Fibroblast of peridontal ligament (primary cell): Measurements from ENCODE around the gene SETD1A.

Source experiments
- DNase-seq: peaks from one replicate; pipeline ENCODE4 v3.0.0-alpha.2; 2010; ENCODE audit errors: extremely low read depth

Gene SETD1A

DNA sequence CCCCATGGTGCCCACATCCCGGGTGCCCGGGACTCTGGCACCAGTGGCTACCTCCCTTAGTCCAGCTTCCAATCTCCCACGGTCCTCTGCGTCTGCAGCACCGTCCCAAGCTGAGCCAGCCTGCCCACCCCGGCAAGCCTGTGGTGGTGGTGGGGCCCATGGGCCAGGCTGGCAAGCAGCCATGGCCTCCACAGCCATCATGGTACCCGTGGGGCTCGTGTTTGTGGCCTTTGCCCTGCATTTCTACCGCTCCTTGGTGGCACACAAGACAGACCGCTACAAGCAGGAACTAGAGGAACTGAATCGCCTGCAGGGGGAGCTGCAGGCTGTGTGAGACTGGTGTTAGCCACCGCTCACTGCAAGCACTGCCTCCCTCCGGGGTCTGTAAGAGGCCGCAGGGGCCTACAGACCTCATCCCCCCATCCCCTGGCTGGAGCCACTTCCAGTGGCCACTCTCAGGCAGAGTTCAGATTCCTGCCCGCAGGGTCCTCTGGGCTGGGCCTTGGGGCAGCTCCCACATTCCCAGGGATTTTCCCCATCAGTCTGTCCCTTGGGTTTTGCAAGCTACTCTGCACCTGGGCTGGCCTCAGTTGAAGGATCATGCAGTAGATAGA lies 3.9 kb upstream of the SETD1A start:
- DNase-seq: peak; percentile 60

DNA sequence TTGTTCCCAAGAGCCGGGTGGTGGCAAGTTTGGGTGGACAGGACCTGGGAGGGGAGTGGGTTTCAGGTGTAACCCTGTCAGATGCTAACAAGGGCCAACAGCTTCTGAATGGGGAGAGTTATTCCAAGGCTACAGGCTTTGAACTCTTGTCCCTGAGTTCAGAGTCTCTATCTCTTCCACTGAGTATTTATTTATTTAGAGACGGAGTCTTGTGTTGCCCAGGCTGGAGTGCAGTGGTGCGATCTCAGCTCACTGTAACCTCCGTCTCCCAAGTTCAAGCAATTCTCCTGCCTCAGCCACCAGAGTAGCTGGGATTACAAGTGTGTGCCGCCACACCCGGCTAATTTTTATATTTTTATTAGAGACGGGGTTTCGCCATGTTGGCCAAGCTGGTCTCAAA lies 2.6 kb upstream of the SETD1A start:
- DNase-seq: no peak

DNA sequence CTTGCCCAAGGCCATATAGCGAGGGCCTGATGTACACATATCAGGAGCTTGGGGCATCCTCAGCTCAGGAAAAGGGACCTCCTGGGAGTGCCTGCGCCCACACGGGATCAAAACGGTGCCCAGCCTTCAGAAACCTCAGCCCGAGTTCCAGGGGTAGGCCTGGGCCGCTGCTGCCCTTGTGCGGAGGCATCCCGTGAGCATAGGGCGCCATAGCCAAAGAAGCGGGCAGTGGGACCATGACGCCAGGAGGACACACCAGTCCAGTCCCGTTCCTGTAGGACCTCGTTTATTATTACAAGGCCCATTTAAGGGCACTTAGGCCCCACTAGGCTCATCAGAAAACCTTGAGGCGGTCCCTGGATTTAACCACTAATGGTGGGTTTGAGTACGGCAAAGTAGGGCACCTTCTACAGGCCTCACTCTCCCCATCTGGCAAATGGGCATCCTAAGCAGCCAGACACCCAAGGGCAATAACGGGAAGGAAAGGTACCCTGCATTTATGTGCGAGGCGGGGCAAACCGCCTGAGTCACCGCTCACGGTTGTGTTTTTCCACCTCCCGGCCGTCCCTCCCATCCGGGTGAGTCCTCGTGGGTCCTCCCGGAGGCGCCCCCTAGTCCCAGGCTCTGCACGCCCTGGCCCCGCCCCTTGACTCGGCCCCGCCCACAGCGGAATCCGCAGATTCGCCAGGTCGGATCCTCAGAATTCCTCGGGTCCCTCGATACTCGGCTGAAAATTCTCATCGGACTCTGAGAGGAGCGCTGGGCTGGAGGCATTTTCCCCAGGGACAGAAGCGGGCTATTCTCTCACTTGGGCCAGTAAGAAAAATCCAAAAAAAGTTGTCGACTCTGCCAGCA lies 726 bp upstream of the SETD1A start:
- peak; percentile 80 for DNase-seq

DNA sequence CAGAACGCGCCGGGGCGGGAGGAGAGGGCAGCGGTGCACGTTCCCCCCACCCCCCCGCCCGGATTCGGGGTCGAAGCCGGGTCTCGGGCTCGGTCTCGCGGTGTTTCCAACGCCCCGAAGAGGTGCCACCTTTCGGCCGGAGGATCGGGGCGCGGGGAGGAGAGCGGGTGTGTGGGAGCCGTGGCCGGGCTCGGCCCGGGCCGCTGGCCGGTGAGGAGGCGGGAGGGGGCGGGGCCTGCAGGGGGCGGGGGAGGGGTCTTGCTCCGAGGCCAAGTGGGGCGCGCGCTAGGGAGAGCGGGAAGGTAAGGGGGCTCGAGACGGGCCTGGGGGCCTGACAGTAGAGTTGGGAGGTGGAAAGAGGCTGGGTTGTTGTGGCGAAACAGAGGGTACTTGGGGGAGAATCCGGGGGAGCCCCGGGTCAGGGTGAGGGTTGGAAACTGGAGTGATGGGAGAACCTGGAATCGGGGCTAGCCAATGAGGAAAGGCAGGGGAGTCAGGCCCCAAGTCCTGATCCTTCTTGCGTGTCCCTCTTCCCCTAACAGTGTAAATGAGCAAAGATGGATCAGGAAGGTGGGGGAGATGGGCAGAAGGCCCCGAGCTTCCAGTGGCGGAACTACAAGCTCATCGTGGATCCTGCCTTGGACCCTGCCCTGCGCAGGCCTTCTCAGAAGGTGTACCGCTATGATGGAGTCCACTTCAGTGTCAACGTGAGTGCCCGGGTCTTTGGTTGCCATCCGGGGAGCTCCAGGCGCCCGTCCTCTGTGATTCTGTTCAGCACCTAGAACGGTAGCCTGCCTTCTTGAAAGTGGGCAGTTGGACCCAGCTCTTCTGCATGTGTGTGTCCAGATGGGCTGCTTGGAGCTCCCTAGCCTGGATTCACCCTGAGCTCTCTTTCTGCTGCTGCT lies 873 bp downstream of the SETD1A start:
- peak; percentile 48 for DNase-seq

DNA sequence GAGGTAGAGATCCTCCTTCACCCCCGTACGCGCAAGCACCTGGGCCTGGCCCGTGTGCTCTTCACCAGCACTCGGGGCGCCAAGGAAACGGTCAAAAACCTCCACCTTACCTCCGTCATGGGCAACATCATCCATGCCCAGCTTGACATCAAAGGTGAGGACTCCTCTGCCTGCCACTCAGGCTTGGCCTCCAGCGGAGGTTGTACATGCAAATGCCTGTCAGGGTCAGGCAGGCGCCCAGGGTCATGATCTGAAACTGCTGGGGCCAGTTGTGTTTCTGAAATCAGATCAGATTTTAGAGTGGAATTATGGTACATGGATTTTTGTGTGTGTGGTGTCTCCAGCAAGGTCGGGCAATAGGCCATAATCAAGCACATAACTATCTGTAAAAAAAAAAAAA lies 3.8 kb downstream of the SETD1A start:
- DNase-seq: no peak

DNA sequence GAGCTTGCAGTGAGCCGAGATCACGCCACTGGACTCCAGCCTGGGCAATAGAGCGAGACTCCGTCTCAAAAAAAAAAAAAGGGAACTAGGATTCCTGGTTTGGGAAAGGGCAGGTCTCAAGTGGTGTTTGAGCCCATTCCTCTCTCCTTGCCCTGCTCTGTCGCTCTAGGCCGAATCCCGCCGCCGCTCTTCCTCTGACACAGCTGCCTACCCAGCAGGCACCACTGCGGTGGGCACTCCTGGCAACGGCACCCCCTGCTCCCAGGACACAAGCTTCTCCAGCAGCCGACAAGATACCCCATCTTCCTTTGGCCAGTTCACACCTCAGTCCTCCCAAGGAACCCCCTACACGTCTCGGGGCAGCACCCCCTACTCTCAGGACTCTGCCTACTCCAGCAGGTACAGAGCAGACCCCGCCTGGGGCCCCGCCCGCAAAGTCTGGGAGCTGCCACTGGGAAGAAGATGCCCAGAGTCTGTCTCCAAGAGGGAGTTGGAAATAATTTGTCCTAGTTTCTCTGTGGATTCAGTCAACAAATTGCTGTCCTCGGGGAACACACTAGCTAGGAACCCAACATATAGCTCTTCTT lies 6.5 kb downstream of the SETD1A start:
- no peak for DNase-seq

DNA sequence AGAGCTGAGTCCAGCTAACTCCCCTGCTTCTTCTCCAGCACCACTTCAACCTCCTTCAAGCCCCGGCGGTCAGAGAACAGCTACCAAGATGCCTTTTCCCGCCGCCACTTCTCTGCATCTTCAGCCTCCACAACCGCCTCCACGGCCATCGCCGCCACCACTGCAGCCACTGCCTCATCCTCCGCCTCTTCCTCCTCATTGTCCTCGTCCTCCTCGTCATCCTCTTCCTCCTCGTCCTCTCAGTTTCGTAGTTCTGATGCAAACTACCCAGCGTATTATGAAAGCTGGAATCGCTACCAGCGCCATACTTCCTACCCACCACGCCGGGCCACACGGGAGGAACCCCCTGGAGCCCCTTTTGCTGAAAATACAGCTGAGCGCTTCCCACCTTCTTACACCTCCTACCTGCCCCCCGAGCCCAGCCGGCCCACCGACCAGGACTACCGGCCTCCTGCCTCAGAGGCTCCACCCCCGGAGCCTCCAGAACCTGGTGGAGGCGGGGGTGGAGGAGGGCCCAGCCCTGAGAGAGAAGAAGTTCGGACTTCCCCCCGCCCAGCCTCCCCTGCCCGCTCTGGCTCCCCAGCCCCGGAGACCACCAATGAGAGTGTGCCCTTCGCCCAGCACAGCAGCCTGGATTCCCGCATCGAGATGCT lies 7.1 kb downstream of the SETD1A start:
- no peak for DNase-seq

DNA sequence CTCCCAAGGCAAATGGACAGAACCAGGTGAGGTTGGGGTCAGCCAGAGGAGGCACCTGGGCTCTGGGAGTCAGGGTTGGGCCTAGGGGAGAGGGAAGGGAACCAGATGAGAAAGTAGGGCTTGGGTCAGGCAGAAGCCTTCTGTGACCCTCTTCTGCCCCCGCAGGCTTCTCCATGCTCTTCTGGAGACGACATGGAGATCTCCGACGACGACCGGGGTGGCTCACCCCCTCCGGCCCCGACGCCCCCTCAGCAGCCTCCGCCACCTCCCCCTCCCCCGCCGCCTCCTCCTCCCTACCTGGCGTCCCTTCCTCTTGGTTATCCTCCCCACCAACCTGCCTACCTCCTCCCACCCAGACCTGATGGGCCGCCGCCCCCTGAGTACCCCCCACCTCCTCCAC lies 7.9 kb downstream of the SETD1A start:
- no peak for DNase-seq

DNA sequence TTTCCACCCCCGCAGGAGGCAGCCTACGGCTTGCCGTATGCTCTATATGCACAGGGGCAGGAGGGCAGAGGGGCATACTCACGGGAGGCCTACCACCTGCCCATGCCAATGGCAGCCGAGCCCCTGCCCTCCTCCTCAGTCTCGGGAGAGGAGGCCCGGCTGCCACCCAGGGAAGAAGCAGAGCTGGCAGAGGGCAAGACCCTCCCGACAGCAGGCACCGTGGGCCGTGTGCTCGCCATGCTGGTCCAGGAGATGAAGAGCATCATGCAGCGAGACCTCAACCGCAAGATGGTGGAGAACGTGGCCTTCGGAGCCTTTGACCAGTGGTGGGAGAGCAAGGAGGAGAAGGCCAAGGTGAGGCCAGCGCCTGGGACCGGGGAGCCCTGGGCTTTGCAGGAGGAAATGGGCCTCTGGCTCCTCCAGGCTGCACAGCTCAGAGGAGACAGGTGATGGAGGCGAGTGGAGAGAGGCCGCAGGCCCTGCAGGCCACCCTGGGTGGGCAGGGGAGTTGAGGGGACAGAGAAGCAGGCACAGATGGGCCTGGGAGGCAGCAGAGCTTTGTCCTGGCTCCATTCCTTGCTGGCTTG lies 8.6 kb downstream of the SETD1A start:
- DNase-seq: no peak

DNA sequence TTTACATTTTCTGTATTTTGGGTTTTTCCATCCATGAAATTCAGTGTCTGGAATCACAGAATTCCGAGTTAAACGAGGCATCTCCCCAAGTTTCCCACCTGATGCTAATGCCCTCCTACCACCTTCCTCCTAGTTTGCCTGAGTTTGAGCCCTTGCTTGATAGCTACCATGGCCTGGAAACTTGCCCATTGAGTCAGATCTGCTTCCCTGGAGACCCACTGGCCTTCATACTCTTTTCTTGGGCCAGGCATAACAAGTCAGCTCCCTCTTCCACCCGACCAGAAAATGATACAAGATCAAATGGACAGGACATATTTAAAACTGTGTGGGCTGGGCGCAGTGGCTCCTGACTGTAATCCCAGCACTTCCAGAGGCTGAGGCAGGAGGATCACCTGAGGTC lies 10.2 kb downstream of the SETD1A start:
- peak; percentile 52 for DNase-seq

DNA sequence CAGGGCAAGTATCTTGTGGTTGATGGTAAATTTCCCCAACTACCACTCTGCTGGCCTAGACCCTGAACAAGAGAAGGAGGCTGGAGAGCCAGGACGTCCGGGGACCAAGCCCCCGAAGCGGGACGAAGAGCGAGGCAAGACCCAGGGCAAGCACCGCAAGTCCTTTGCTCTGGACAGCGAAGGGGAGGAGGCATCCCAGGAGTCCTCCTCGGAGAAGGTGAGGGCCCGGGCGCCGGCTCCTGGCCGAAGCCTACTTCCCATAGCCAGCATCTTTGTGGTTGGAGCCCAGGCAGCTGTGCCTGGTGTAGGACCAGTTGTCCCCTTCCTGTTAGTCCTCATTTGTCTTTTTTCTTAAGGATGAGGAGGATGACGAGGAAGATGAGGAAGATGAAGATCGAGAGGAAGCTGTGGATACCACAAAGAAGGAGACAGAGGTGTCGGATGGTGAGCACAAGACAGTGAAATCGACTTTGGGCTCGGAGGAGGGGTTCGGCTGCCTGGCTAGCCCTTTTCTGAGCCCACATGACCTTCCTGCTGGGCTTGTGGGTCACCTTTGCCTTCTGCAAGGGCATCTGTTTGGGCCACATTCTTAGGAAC lies 11.8 kb downstream of the SETD1A start:
- no peak for DNase-seq

DNA sequence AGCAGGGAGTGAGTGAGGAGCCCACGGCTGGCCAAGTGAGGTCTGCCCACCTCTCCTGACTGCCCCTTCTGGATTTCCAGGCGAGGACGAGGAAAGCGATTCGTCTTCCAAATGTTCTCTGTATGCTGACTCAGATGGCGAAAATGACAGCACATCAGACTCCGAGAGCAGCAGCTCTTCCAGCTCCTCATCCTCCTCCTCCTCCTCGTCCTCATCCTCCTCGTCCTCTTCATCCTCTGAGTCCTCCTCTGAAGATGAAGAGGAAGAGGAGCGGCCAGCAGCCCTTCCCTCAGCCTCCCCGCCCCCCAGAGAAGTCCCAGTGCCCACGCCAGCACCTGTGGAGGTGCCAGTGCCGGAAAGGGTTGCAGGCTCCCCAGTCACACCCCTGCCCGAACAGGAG lies 13.7 kb downstream of the SETD1A start:
- DNase-seq: no peak

DNA sequence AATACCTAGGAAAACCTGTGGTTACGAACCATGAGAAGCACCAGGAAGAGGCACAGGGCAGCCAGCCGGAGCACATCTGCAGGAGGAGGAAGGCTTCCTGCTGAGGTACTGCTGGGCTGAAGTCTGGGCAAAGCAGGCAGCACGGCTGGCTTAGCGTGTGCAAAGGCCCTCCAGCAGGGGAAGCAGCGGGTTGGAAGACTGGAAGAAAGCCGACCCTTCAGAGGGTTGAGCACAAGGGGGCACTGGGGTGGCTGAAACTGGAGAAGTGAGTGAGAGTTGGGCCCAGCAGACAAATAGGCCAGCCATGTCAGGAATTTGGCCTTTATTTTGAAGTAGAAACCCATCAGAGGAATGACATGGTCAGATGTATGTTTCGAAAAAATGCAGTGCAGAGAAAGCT lies 15.3 kb downstream of the SETD1A start:
- no peak for DNase-seq

DNA sequence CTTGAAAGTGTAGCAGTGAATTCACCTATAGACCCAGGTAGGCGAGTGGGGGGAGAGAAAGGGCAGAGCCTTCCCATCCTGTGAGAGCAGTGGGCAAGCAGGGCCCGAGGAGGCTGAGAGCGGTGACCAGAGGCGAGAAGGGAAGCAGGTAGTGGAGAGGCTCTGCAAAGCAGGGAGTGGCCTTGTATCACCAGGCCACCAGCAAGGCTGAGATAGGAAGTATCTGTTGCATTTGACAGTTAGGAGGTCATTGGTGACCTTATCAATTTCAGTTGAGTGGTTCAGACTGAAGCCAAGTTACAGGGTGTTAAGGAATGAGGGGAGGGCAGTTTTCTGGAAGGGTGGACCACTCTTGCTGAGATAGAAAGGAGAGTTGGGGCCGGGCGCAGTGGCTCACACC lies 16.8 kb downstream of the SETD1A start:
- no peak for DNase-seq

DNA sequence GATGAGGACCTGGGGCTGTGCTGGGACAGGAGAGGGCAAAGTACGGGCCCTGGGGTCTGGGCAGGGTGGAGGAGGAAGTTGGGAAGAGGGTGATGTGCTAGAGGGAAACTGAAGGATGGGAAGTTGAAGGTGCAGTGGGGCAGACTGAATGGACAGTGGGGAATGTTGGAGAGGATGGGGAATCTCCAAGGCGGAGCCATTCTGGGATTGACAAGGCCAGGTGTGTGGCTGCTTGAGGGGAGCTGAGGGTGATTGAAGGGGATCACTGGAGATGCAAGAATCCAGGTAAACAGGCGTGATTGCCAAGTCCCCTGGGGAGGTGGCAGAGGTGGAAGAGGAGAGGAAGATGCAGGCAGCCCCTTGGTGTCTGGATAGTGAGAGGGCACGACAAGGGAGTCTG lies 18.9 kb downstream of the SETD1A start:
- no peak for DNase-seq

DNA sequence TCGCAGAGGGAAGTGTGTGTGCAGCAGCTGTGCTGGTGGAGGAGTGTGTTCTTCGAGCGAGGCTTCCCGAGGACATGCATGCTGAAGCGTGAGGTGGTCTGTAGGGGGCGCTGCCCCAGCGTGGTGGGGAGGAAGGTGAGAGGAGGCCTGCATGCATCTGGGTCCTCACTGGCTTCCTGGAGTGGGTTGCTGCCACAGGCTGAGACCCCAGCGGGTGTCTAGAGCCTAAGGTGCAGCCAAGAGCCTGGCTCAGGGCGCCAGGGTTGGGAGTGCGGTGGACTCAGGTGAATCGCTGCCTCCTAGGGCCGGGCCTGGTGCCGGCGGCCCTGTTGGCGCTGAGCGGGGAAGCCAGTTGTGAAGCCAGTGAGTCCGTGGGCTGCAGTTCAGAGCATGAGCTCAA lies 19.9 kb downstream of the SETD1A start:
- no peak for DNase-seq

DNA sequence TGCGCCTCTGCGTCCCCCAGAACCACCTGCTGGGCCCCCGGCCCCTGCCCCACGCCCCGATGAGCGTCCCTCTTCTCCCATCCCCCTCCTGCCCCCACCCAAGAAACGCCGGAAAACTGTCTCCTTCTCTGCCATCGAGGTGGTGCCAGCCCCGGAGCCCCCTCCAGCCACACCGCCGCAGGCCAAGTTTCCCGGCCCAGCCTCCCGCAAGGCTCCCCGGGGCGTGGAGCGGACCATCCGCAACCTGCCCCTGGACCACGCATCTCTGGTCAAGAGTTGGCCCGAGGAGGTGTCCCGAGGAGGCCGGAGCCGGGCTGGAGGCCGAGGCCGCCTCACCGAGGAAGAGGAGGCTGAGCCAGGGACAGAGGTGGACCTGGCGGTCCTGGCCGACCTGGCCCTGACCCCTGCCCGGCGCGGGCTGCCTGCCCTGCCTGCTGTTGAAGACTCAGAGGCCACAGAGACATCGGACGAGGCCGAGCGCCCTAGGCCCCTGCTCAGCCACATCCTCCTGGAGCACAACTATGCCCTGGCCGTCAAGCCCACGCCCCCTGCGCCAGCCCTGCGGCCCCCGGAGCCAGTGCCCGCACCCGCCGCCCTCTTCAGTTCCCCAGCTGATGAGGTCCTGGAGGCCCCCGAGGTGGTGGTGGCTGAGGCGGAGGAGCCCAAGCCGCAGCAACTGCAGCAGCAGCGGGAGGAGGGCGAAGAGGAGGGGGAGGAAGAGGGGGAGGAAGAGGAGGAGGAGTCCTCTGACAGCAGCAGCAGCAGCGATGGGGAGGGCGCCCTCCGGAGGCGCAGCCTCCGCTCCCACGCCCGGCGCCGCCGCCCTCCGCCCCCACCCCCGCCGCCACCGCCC lies 21.8 kb downstream of the SETD1A start:
- DNase-seq: no peak

DNA sequence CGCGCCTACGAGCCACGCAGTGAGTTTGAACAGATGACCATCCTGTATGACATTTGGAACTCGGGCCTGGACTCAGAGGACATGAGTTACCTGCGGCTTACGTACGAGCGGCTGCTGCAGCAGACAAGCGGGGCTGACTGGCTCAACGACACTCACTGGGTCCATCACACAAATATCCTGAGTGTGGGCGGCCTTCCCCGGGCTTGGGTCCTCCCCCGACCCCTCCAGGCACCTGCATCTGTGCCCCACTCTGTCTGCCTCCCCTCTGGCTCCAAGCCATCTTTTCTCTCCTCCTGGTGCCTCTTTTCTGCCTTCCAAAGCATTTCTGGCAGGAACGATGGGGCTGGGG lies 22.4 kb downstream of the SETD1A start:
- DNase-seq: no peak

DNA sequence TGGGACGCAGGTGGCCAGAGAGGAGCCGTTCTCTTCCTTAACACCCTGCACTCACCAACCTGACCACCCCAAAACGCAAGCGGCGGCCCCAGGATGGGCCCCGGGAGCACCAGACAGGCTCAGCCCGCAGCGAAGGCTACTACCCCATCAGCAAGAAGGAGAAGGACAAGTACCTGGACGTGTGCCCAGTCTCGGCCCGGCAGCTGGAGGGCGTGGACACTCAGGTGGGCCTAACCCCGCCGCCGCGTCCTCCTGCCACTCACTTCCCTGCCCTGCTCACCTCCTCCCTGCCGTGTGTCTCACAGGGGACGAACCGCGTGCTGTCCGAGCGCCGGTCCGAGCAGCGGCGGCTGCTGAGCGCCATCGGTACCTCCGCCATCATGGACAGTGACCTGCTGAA lies 22.9 kb downstream of the SETD1A start:
- DNase-seq: no peak

DNA sequence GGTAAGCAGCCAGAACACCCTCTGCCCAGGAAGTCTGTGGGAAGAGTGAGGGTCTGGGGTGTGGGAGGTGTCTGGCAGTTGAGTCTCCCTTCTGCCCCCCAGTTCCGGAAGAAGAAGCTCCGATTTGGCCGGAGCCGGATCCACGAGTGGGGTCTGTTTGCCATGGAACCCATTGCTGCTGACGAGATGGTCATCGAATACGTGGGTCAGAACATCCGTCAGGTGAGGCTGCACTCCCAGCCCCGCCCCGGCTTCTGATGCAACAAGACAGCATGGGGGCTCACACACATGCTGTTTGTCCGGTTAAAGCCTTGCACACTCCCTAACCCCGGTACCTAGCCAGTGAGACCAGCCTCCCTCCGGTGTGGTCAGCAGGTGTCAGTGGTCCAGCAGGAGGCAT lies 23.4 kb downstream of the SETD1A start:
- no peak for DNase-seq
